NT2/D1 (cell line): ENCODE results near the gene ERCC1.

Source experiments
- DNase-seq: peaks from one replicate; pipeline ENCODE4 v3.0.0-alpha.2; 2011; ENCODE audit warnings: low read depth, low spot score
- H3K27me3 ChIP-seq: 2 replicates; pipeline ENCODE4 v1.6.0; 2011; ENCODE audit warnings: mild to moderate bottlenecking; ENCODE audit not compliant: insufficient read length, insufficient read depth
- H3K36me3 ChIP-seq: 2 replicates; pipeline ENCODE4 v1.6.1; 2011; ENCODE audit warnings: mild to moderate bottlenecking, low read length, mixed read lengths; ENCODE audit not compliant: insufficient read depth, insufficient read length
- H3K4me1 ChIP-seq: 2 replicates; pipeline ENCODE4 v1.5.1; 2011; ENCODE audit not compliant: insufficient read depth, insufficient read length
- H3K4me3 ChIP-seq: 2 replicates; pipeline ENCODE4 v1.5.1; 2011; ENCODE audit warnings: low read depth; ENCODE audit not compliant: insufficient read length
- H3K9ac ChIP-seq: 2 replicates; pipeline ENCODE4 v1.6.0; 2011; ENCODE audit warnings: low read depth; ENCODE audit not compliant: insufficient read length
- H3K9me3 ChIP-seq: 2 replicates; pipeline ENCODE4 v1.5.1; 2011; ENCODE audit warnings: mild to moderate bottlenecking, low read length; ENCODE audit not compliant: insufficient read depth
- SUZ12 ChIP-seq: IDR thresholded peaks from 2 replicates; pipeline ENCODE4 v1.6.1; 2011; ENCODE audit not compliant: insufficient read length, insufficient read depth; ENCODE audit errors: extremely low read depth
- YY1 ChIP-seq: IDR thresholded peaks from 2 replicates; pipeline ENCODE4 v1.6.1; 2011; ENCODE audit not compliant: insufficient read length, insufficient read depth
- ZNF274 ChIP-seq: IDR thresholded peaks from 2 replicates; pipeline ENCODE4 v1.6.1; 2011; ENCODE audit warnings: mild to moderate bottlenecking, low read depth, low read length

The ERCC1 gene

DNA sequence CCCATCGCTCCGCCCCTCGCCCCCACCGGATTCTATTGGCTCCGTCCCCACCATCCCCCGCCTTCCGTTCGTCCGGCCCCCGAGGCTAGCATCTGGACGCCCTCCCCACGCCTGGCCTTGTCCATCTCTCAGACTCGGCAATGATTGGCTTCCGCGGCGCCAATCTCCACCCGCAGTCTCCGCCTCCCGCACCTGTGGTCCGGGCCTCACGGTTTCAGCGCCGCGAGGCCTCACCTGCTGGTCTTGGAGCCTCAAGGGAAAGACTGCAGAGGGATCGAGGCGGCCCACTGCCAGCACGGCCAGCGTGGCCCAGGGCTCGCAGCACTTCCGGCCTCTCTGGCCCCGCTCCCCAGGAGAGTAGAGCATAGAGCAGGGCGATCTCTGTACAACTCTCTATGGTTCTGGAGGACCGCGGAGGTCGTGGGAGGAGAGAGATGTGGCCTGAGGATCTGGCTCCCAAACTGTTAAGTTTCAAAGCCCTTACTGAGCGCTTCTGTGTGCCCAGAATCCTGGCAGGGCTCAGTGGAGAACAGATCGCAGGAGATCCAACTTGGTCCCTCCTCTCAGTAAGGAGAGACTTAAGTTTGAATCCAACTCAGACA is at the start of gene ERCC1:
Gene ERCC1 (minus strand): TSS at position 329 of the 602 bp plus-strand sequence. CDS start 543 bp downstream, outside the sequence.
- Histone ChIP-seq H3K36me3 (peaks cover 29% of the 10 kb centered on the region), H3K9me3 (no peaks in the 10 kb centered on the region), H3K4me1 (peaks cover 2% of the 10 kb centered on the region), H3K27me3 (no peaks in the 10 kb centered on the region), H3K9ac (peak within 1 kb of the TSS; percentile 79), H3K4me3 (peak within 1 kb of the TSS; percentile 75)
- DNase-seq, result peak; percentile 93
- TF ChIP-seq SUZ12, result no peak
- TF ChIP-seq ZNF274, result no peak
- TF ChIP-seq YY1, result no peak

DNA sequence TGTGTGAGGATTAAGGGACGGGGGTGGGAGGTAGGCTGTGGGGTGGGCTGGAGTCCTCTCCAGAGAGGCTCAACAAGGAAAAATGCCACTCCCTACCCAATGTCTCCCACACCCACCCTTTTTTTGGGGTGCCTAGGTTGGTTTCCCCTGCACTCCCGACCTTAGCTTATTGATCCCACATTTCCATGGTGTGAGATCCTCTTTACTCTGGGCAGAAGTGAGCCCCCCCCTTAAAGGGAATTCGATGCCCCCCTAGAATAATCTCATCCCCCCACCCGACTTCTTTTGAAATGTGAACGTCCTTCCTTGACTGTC is 49.6 kb upstream of the ERCC1 start:
- TF ChIP-seq ZNF274, result no peak
- TF ChIP-seq SUZ12, result no peak
- no peak for TF ChIP-seq YY1
- H3K9me3 ChIP-seq, result no peaks in the 10 kb centered on the region
- no peaks in the 10 kb centered on the region for H3K36me3 ChIP-seq
- H3K4me3 ChIP-seq, result no peak overlapping the region
- no peak for DNase-seq
- no peak overlapping the region for H3K9ac ChIP-seq
- H3K4me1 ChIP-seq, result peaks cover 10% of the 10 kb centered on the region
- no peaks in the 10 kb centered on the region for H3K27me3 ChIP-seq

DNA sequence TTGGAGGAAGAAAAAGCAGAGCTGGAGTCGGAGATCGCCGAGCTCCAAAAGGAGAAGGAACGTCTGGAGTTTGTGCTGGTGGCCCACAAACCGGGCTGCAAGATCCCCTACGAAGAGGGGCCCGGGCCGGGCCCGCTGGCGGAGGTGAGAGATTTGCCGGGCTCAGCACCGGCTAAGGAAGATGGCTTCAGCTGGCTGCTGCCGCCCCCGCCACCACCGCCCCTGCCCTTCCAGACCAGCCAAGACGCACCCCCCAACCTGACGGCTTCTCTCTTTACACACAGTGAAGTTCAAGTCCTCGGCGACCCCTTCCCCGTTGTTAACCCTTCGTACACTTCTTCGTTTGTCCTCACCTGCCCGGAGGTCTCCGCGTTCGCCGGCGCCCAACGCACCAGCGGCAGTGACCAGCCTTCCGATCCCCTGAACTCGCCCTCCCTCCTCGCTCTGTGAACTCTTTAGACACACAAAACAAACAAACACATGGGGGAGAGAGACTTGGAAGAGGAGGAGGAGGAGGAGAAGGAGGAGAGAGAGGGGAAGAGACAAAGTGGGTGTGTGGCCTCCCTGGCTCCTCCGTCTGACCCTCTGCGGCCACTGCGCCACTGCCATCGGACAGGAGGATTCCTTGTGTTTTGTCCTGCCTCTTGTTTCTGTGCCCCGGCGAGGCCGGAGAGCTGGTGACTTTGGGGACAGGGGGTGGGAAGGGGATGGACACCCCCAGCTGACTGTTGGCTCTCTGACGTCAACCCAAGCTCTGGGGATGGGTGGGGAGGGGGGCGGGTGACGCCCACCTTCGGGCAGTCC is 49.0 kb upstream of the ERCC1 start:
- peaks cover 10% of the 10 kb centered on the region for H3K4me1 ChIP-seq
- H3K27me3 ChIP-seq, result no peaks in the 10 kb centered on the region
- DNase-seq, result no peak

DNA sequence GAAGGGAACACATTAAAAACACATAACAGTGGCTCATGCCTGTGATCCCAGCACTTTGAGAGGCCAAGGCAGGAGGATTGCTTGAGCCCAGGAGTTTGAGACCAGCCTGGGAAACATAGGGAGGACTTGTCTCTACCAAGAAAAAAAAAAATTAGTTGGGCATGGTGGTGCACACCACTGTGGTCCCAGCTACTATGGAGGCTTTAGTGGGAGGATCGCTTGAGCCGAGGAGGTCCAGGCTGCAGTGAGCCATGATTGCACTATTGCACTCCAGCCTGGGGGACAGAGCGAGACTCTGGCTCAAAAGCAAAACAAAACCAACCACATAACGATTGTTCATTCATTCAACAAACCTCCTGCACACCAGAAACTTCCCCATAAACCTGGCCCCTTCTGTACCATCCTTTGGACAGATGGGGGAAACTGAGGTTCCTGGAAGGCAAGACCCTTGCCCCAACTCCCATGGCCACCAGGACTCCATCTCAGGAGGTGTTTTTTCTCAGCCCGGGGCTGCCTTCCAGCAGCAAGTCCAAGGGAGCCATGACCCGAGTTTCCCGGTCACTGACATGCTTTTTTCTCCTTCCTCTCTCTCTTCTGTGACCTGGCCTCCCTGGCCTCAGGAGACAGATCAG is 48.3 kb upstream of the ERCC1 start:
- Histone ChIP-seq H3K4me3 (no peak overlapping the region), H3K9me3 (no peaks in the 10 kb centered on the region), H3K36me3 (no peaks in the 10 kb centered on the region), H3K27me3 (no peaks in the 10 kb centered on the region), H3K4me1 (peaks cover 10% of the 10 kb centered on the region), H3K9ac (no peak overlapping the region)
- TF ChIP-seq SUZ12 (no peak), YY1 (no peak), ZNF274 (no peak)
- no peak for DNase-seq

More for the DNA sequence above, 49.0 kb upstream of the ERCC1 start:
- no peak overlapping the region for H3K4me3 ChIP-seq
- no peaks in the 10 kb centered on the region for H3K36me3 ChIP-seq
- H3K9ac ChIP-seq, result no peak overlapping the region
- TF ChIP-seq ZNF274, result no peak
- no peak for TF ChIP-seq SUZ12
- no peaks in the 10 kb centered on the region for H3K9me3 ChIP-seq

DNA sequence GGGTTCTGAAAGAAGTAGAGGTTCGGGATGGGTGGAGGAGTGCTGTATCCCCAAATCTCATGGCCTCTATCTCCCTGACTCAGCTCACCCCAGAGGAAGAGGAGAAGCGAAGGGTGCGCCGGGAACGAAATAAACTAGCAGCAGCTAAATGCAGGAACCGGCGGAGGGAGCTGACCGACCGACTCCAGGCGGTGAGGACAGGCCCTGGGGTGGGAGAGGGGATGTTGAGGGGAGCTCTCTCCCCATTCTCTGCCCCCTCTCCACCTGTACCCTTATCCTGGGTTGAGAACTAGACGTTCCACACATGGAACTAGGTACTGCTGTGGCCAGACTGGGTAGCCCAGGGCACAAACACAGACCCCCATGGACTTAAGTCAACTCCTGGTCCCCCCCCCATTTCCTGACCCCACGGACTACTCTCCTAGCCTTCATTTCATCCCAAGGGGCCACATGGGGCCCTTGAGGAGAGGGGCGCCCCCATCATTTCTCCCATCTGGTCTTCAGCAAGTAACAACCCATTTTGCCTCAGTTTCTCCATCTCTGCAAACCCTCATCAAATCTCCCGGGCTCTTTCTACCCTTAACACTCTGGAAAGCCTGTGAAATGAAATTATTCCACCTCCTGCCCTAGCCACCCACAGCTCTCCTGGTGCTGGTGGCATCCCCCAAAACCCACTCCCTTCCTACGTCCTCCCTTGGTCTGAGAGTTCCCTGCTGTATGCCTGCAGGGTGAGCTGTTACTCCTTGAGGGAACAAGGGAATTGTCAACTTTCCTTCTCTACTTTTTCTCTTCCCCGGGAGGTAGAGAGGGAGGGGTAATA is 47.6 kb upstream of the ERCC1 start:
- DNase-seq, result no peak
- TF ChIP-seq YY1 (no peak), ZNF274 (no peak), SUZ12 (no peak)
- Histone ChIP-seq H3K4me3 (no peak overlapping the region), H3K36me3 (no peaks in the 10 kb centered on the region), H3K4me1 (peaks cover 10% of the 10 kb centered on the region), H3K9me3 (no peaks in the 10 kb centered on the region), H3K9ac (no peak overlapping the region), H3K27me3 (no peaks in the 10 kb centered on the region)

DNA sequence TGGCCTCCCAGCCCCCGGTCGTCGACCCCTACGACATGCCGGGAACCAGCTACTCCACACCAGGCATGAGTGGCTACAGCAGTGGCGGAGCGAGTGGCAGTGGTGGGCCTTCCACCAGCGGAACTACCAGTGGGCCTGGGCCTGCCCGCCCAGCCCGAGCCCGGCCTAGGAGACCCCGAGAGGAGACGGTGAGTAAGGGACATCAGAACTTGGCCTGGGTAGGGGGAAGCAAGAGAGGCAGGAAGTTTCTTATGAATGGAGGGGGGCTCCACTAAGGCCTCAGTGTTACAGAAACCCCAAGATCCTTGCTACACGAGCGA is 47.0 kb upstream of the ERCC1 start:
- Histone ChIP-seq H3K9me3 (no peaks in the 10 kb centered on the region), H3K4me1 (peaks cover 10% of the 10 kb centered on the region)

More for the DNA sequence above, 47.0 kb upstream of the ERCC1 start:
- no peak for DNase-seq
- Histone ChIP-seq H3K9ac (no peak overlapping the region), H3K4me3 (no peak overlapping the region), H3K36me3 (no peaks in the 10 kb centered on the region), H3K27me3 (no peaks in the 10 kb centered on the region)
- TF ChIP-seq ZNF274 (no peak), YY1 (no peak), SUZ12 (no peak)
